Activated CD4-positive, alpha-beta T cell treated with anti-CD3 and anti-CD28 coated beads, Interleukin-2, Interleukin-4, amounts not matched to agents 100 ng/mL and 50 ng/mL, durations not matched to agents 16 hours and 8 hours (primary cell): ENCODE data around the gene CC2D1A.

Source experiments
- DNase-seq: peaks from one replicate; pipeline ENCODE4 v3.0.0-alpha.2; 2020; ENCODE audit warnings: low spot score

The CC2D1A gene

GRCh38 chr19:13980340-13980739 lies 74.3 kb downstream of the CC2D1A start:
- DNase-seq = no peak
